Suprapubic skin (tissue), 4 donors: ENCODE results near the gene ITSN1. TPM values are rescaled to one million over a fixed set of nuclear protein-coding genes. Genes with fewer than 3 reads are reported as not detected.
"Not testable (repeated sequence)": the region's sequence is repeated elsewhere in the genome, so short reads cannot be mapped to it uniquely, and the experiment has no call there.

Experiments used
- DNase-seq, 2 donors: peaks; one replicate each; pipeline ENCODE4 v3.0.0-alpha.2; 2019; ENCODE audit warnings: low spot score in 2 of 2
- H3K27ac ChIP-seq: fragments of 200-600 bp; sonication (generic); one replicate; pipeline ENCODE4 v1.5.1; 2019
- H3K27me3 ChIP-seq: fragments of 200-600 bp; sonication (generic); one replicate; pipeline ENCODE4 v1.5.1; 2019
- H3K36me3 ChIP-seq: fragments of 200-600 bp; sonication (generic); one replicate; pipeline ENCODE4 v1.5.1; 2019
- H3K4me1 ChIP-seq: fragments of 200-600 bp; sonication (generic); one replicate; pipeline ENCODE4 v1.5.1; 2019
- H3K4me3 ChIP-seq: fragments of 200-600 bp; sonication (generic); one replicate; pipeline ENCODE4 v1.5.1; 2019; ENCODE audit warnings: mild to moderate bottlenecking
- H3K9me3 ChIP-seq: fragments of 200-600 bp; sonication (generic); one replicate; pipeline ENCODE4 v1.5.1; 2019
- CTCF ChIP-seq, 2 donors: fragments of 200-600 bp in 1 of 2; fragments of 450-650 bp in 1 of 2; sonication (generic) in 1 of 2; IDR thresholded peaks; one replicate each; pipeline ENCODE4 v1.5.1; 2016 to 2019; ENCODE audit warnings: antibody characterized with exemption in 2 of 2, mild to moderate bottlenecking in 1 of 2, moderate library complexity in 1 of 2
- EP300 ChIP-seq: sonication (generic); formaldehyde crosslinking; IDR thresholded peaks from one replicate; pipeline ENCODE4 v1.6.1; 2017; ENCODE audit warnings: antibody characterized with exemption
- POLR2A ChIP-seq, 2 donors: fragments of 450-650 bp; IDR thresholded peaks; one replicate each; pipeline ENCODE4 v1.6.1; 2017; ENCODE audit warnings: antibody characterized with exemption in 2 of 2, mild to moderate bottlenecking in 2 of 2, moderate library complexity in 2 of 2
- POLR2AphosphoS5 ChIP-seq, 3 donors: sonication (generic); formaldehyde crosslinking; IDR thresholded peaks; one replicate each; pipeline ENCODE4 v1.6.1; 2017; ENCODE audit warnings: antibody characterized with exemption in 3 of 3
- WGBS: methylation state at CpG from one replicate; pipeline ENCODE4 v1.1.5; 2018; 5-methylcytosine and 5-hydroxymethylcytosine counted together
- total RNA-seq, 4 donors: library from RNA; depleted of rRNA; stranded (reverse); fragments of >200 nt; gene quantifications; one replicate each; pipeline ENCODE4 v1.1.0, GENCODE V29; 2016

Gene ITSN1
- total RNA-seq, 4 donors from 2014 or later: 23.8 to 53.3 (median 35.2) TPM

GRCh38 chr21:33775100-33775828, 133.0 kb downstream of the ITSN1 start:
- no peak for TF ChIP-seq EP300
- Histone ChIP-seq H3K36me3 (peaks cover 39% of the 10 kb centered on the region), H3K9me3 (no peaks in the 10 kb centered on the region), H3K27ac (no peak overlapping the region), H3K4me3 (no peak overlapping the region), H3K27me3 (no peaks in the 10 kb centered on the region), H3K4me1 (no peaks in the 10 kb centered on the region)
- WGBS: 80% methylated on average over 2 of the region's 2 CpGs
- DNase-seq: no peak

GRCh38 chr21:33780631-33781030, 138.3 kb downstream of the ITSN1 start:
- TF ChIP-seq CTCF (IDR thresholded peaks at IDR 0.05): no peak
- TF ChIP-seq POLR2AphosphoS5 (IDR thresholded peaks at IDR 0.05): no peak
- TF ChIP-seq EP300: no peak
- TF ChIP-seq POLR2A (IDR thresholded peaks at IDR 0.05): no peak
- Histone ChIP-seq H3K27ac (no peak overlapping the region), H3K4me3 (no peak overlapping the region), H3K9me3 (no peaks in the 10 kb centered on the region), H3K36me3 (peaks cover 9% of the 10 kb centered on the region), H3K4me1 (no peaks in the 10 kb centered on the region), H3K27me3 (no peaks in the 10 kb centered on the region)
- DNase-seq: no peak
- 78% methylated on average over 2 of the region's 2 CpGs for WGBS

GRCh38 chr21:33781121-33781520, 138.8 kb downstream of the ITSN1 start:
- Histone ChIP-seq H3K4me1 (no peaks in the 10 kb centered on the region), H3K9me3 (no peaks in the 10 kb centered on the region), H3K4me3 (no peak overlapping the region), H3K27ac (no peak overlapping the region), H3K36me3 (peaks cover 9% of the 10 kb centered on the region), H3K27me3 (no peaks in the 10 kb centered on the region)
- 88% methylated on average over 2 of the region's 2 CpGs for WGBS
- TF ChIP-seq CTCF (IDR thresholded peaks at IDR 0.05) (no peak), POLR2AphosphoS5 (IDR thresholded peaks at IDR 0.05) (no peak), POLR2A (IDR thresholded peaks at IDR 0.05) (no peak), EP300 (no peak)
- DNase-seq: no peak

GRCh38 chr21:33783187-33783979, 141.1 kb downstream of the ITSN1 start:
- no peak for TF ChIP-seq CTCF (IDR thresholded peaks at IDR 0.05)
- DNase-seq: no peak
- no peaks in the 10 kb centered on the region for H3K27me3 ChIP-seq
- no peak overlapping the region for H3K27ac ChIP-seq
- no peaks in the 10 kb centered on the region for H3K9me3 ChIP-seq
- peaks cover 14% of the 10 kb centered on the region for H3K36me3 ChIP-seq
- 92% methylated on average over 2 of the region's 2 CpGs for WGBS
- H3K4me1 ChIP-seq: no peaks in the 10 kb centered on the region
- H3K4me3 ChIP-seq: no peak overlapping the region

- H3K27ac ChIP-seq: no peak overlapping the region
- no peaks in the 10 kb centered on the region for H3K9me3 ChIP-seq
- peaks cover 6% of the 10 kb centered on the region for H3K36me3 ChIP-seq
- no peak overlapping the region for H3K4me3 ChIP-seq
- TF ChIP-seq CTCF (IDR thresholded peaks at IDR 0.05) (no peak), POLR2AphosphoS5 (IDR thresholded peaks at IDR 0.05) (no peak), EP300 (no peak), POLR2A (IDR thresholded peaks at IDR 0.05) (no peak)
- peaks cover 3% of the 10 kb centered on the region for H3K4me1 ChIP-seq
- H3K27me3 ChIP-seq: no peaks in the 10 kb centered on the region
- 99% methylated on average over 2 of the region's 2 CpGs for WGBS
- DNase-seq: no peak
Observed at GRCh38 chr21:33787431-33787830, 145.1 kb downstream of the ITSN1 start.

GRCh38 chr21:33788438-33788837, 146.1 kb downstream of the ITSN1 start:
- not testable (repeated sequence) for H3K4me3 ChIP-seq, DNase-seq, H3K4me1 ChIP-seq, H3K27ac ChIP-seq, H3K9me3 ChIP-seq, H3K36me3 ChIP-seq, H3K27me3 ChIP-seq
- 92% methylated on average over 5 of the region's 5 CpGs for WGBS
